ENCODE data around the gene HSPA4L. TPM values are rescaled to one million over a fixed set of nuclear protein-coding genes. Genes with fewer than 3 reads are reported as not detected.

HSPA4L gene
- polyA plus RNA-seq, 1 experiment, result 4.9 TPM

- TF ChIP-seq CTCF (IDR thresholded peaks at IDR 0.05; ENCODE audit: low read depth, low read length), result no peak
- CTCF ChIA-PET, result no interaction called here
- Histone ChIP-seq H3K4me3 (ENCODE audit: low read depth, low read length) (no peak overlapping the region), H3K27me3 (ENCODE audit: control insufficient read depth, insufficient read depth, low read length) (no peaks in the 10 kb centered on the region), H3K9me3 (ENCODE audit: control insufficient read depth, insufficient read depth, low read length) (peaks cover 3% of the 10 kb centered on the region; the same call in 1 of the 2 replicates), H3K27ac (ENCODE audit: low read depth, low read length) (no peak overlapping the region)
- POLR2A ChIA-PET, result no interaction called here
- DNase-seq (ENCODE audit: low read depth, low spot score), result no peak
Observed at GRCh38 chr4:127741247-127741646, 40.9 kb upstream of the HSPA4L start.

DNA sequence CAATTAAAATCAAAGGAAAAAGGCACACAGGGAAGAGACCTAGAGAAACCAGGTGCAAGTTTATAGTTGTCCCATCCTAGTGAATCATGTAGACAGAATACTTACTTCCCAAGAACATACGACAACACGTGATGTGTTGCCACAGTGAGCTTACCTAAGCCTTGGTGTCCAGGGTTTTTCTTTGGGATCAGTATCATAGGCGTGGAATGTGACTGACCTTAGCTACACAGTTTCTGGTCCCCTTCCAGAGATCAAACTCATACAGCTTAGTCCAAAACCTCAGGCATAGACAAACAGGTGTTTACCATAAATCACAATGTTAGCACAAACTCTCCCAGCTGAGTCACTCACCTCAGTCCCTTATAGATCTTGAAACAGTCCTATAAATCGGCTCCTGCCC lies 34.2 kb upstream of the HSPA4L start:
- Histone ChIP-seq H3K9me3 (ENCODE audit: control insufficient read depth, insufficient read depth, low read length) (peaks cover 12% of the 10 kb centered on the region), H3K27ac (ENCODE audit: low read depth, low read length) (no peak overlapping the region), H3K27me3 (ENCODE audit: control insufficient read depth, insufficient read depth, low read length) (no peaks in the 10 kb centered on the region), H3K4me3 (ENCODE audit: low read depth, low read length) (no peak overlapping the region)
- ChIA-PET CTCF (no interaction called here), POLR2A (no interaction called here)
- no peak for TF ChIP-seq CTCF (IDR thresholded peaks at IDR 0.05; ENCODE audit: low read depth, low read length)
- DNase-seq (ENCODE audit: low read depth, low spot score), result no peak

GRCh38 chr4:127748957-127749356 lies 33.2 kb upstream of the HSPA4L start:
- TF ChIP-seq CTCF (IDR thresholded peaks at IDR 0.05; ENCODE audit: low read depth, low read length), result no peak
- DNase-seq (ENCODE audit: low read depth, low spot score), result no peak
- ChIA-PET CTCF (no interaction called here), POLR2A (no interaction called here)
- Histone ChIP-seq H3K4me3 (ENCODE audit: low read depth, low read length) (no peak overlapping the region), H3K27ac (ENCODE audit: low read depth, low read length) (no peak overlapping the region), H3K27me3 (ENCODE audit: control insufficient read depth, insufficient read depth, low read length) (no peaks in the 10 kb centered on the region), H3K9me3 (ENCODE audit: control insufficient read depth, insufficient read depth, low read length) (peaks cover 12% of the 10 kb centered on the region)

GRCh38 chr4:127756906-127757305 lies 25.2 kb upstream of the HSPA4L start:
- no peak for DNase-seq (ENCODE audit: low read depth, low spot score)
- no peak for TF ChIP-seq CTCF (IDR thresholded peaks at IDR 0.05; ENCODE audit: low read depth, low read length)
- Histone ChIP-seq H3K27me3 (ENCODE audit: control insufficient read depth, insufficient read depth, low read length) (no peaks in the 10 kb centered on the region), H3K4me3 (ENCODE audit: low read depth, low read length) (no peak overlapping the region), H3K9me3 (ENCODE audit: control insufficient read depth, insufficient read depth, low read length) (no peaks in the 10 kb centered on the region), H3K27ac (ENCODE audit: low read depth, low read length) (no peak overlapping the region)
- CTCF ChIA-PET, result no interaction called here
- POLR2A ChIA-PET, result no interaction called here

GRCh38 chr4:127759228-127759820 lies 22.8 kb upstream of the HSPA4L start:
- Histone ChIP-seq H3K4me3 (ENCODE audit: low read depth, low read length) (no peak overlapping the region), H3K9me3 (ENCODE audit: control insufficient read depth, insufficient read depth, low read length) (no peaks in the 10 kb centered on the region), H3K27me3 (ENCODE audit: control insufficient read depth, insufficient read depth, low read length) (no peaks in the 10 kb centered on the region), H3K27ac (ENCODE audit: low read depth, low read length) (no peak overlapping the region)
- POLR2A ChIA-PET, result no interaction called here
- CTCF ChIA-PET, result no interaction called here
- no peak for TF ChIP-seq CTCF (IDR thresholded peaks at IDR 0.05; ENCODE audit: low read depth, low read length)
- DNase-seq (ENCODE audit: low read depth, low spot score), result no peak
